HCT116 (cell line): Measurements from ENCODE around the gene CHD1L.

Source experiments
- CTCF ChIP-seq, 3 experiments: fragments of 200-600 bp in 1 of 3; sonication (generic) in 1 of 3; IDR thresholded peaks in 2 of 3; conservative IDR thresholded peaks in 1 of 3; 2 replicates each; pipeline ENCODE4 v1.5.1; 2012 to 2017; ENCODE audit warnings: low read depth in 2 of 3, low read length in 2 of 3, antibody characterized with exemption in 1 of 3, borderline replicate concordance in 1 of 3, control low read depth in 1 of 3, mild to moderate bottlenecking in 1 of 3, mixed read lengths in 1 of 3, mixed run types in 1 of 3, moderate library complexity in 1 of 3; ENCODE audit not compliant: insufficient read depth in 1 of 3
- EZH2 ChIP-seq: fragments of 200-600 bp; sonication (generic); IDR thresholded peaks from 2 replicates; pipeline ENCODE4 v1.6.1; 2017; ENCODE audit warnings: antibody characterized with exemption, mixed run types
- EZH2phosphoT487 ChIP-seq: fragments of 200-600 bp; IDR thresholded peaks from 2 replicates; pipeline ENCODE4 v1.6.1; 2018; ENCODE audit warnings: antibody characterized with exemption, borderline replicate concordance
- POLR2A ChIP-seq: IDR thresholded peaks from 2 replicates; pipeline ENCODE4 v1.7.0; 2011; ENCODE audit warnings: borderline replicate concordance; ENCODE audit not compliant: insufficient read depth, insufficient read length; ENCODE audit errors: extremely low read depth
- REST ChIP-seq: IDR thresholded peaks from 2 replicates; pipeline ENCODE4 v1.6.1; 2012; ENCODE audit warnings: low read depth
- SP1 ChIP-seq: IDR thresholded peaks from 2 replicates; pipeline ENCODE4 v1.6.1; 2012; ENCODE audit warnings: low read depth
- TCF7L2 ChIP-seq: IDR thresholded peaks from 2 replicates; pipeline ENCODE4 v1.7.0; 2011; ENCODE audit warnings: borderline replicate concordance, inconsistent platforms; ENCODE audit not compliant: insufficient read depth, insufficient read length; ENCODE audit errors: extremely low read depth

GRCh38 chr1:147214842-147215539, 27.5 kb upstream of the CHD1L start:
- TF ChIP-seq SP1 (no peak), CTCF (IDR thresholded peaks at IDR 0.05 in 2 of 3, conservative IDR thresholded peaks at IDR 0.05 in 1 of 3; ENCODE audit: borderline replicate concordance in 1 of 3, insufficient read depth in 1 of 3, low read depth in 2 of 3, low read length in 2 of 3) (no peak), REST (no peak), POLR2A (no peak), TCF7L2 (no peak), EZH2 (no peak), EZH2phosphoT487 (no peak)
